WI38 (cell line): ENCODE results near the gene RPS6KB1.
"Not testable (repeated sequence)": the region's sequence is repeated elsewhere in the genome, so short reads cannot be mapped to it uniquely, and the experiment has no call there.

Experiments
- H3K4me3 ChIP-seq: 2 replicates; pipeline ENCODE4 v1.5.1; 2011; ENCODE audit warnings: low read depth, mild to moderate bottlenecking, control low read depth, low read length
- CTCF ChIP-seq: IDR thresholded peaks from 2 replicates; pipeline ENCODE4 v1.5.1; 2012; ENCODE audit warnings: low read depth, mild to moderate bottlenecking, control low read depth, low read length

The RPS6KB1 gene

GRCh38 chr17:59897090-59897489 is 4.2 kb downstream of the RPS6KB1 start:
- no peak for TF ChIP-seq CTCF
- no peak overlapping the region for H3K4me3 ChIP-seq

GRCh38 chr17:59899099-59899498 is 6.2 kb downstream of the RPS6KB1 start:
- no peak overlapping the region for H3K4me3 ChIP-seq
- no peak for TF ChIP-seq CTCF

GRCh38 chr17:59901604-59902003 is 8.7 kb downstream of the RPS6KB1 start:
- H3K4me3 ChIP-seq, result no peak overlapping the region
- TF ChIP-seq CTCF, result no peak

- TF ChIP-seq CTCF, result no peak
- no peak overlapping the region for H3K4me3 ChIP-seq
These were observed 10.5 kb downstream of the RPS6KB1 start for GRCh38 chr17:59903455-59903854.

- TF ChIP-seq CTCF, result no peak
- H3K4me3 ChIP-seq, result no peak overlapping the region
These were observed 14.5 kb downstream of the RPS6KB1 start for GRCh38 chr17:59907467-59907866.

GRCh38 chr17:59914274-59914854 is 21.4 kb downstream of the RPS6KB1 start:
- TF ChIP-seq CTCF, result no peak
- no peak overlapping the region for H3K4me3 ChIP-seq

- TF ChIP-seq CTCF, result no peak
These were observed 23.5 kb downstream of the RPS6KB1 start for GRCh38 chr17:59916446-59916845.

GRCh38 chr17:59920637-59921036 is 27.7 kb downstream of the RPS6KB1 start:
- not testable (repeated sequence) for H3K4me3 ChIP-seq

More at GRCh38 chr17:59916446-59916845, 23.5 kb downstream of the RPS6KB1 start:
- H3K4me3 ChIP-seq, result no peak overlapping the region

GRCh38 chr17:59930121-59930520 is 37.2 kb downstream of the RPS6KB1 start:
- not testable (repeated sequence) for H3K4me3 ChIP-seq

GRCh38 chr17:59930768-59931167 is 37.8 kb downstream of the RPS6KB1 start:
- not testable (repeated sequence) for H3K4me3 ChIP-seq

GRCh38 chr17:59933317-59933716 is 40.4 kb downstream of the RPS6KB1 start:
- not testable (repeated sequence) for H3K4me3 ChIP-seq

- not testable (repeated sequence) for H3K4me3 ChIP-seq
These were observed 47.8 kb downstream of the RPS6KB1 start for GRCh38 chr17:59940697-59941096.
